Measurements from ENCODE around the gene PSMA7. TPM values are rescaled to one million over a fixed set of nuclear protein-coding genes. Genes with fewer than 3 reads are reported as not detected.

The PSMA7 gene
- total and polyA plus RNA-seq, 7 donors: 192 to 388 (median 309) TPM

DNA sequence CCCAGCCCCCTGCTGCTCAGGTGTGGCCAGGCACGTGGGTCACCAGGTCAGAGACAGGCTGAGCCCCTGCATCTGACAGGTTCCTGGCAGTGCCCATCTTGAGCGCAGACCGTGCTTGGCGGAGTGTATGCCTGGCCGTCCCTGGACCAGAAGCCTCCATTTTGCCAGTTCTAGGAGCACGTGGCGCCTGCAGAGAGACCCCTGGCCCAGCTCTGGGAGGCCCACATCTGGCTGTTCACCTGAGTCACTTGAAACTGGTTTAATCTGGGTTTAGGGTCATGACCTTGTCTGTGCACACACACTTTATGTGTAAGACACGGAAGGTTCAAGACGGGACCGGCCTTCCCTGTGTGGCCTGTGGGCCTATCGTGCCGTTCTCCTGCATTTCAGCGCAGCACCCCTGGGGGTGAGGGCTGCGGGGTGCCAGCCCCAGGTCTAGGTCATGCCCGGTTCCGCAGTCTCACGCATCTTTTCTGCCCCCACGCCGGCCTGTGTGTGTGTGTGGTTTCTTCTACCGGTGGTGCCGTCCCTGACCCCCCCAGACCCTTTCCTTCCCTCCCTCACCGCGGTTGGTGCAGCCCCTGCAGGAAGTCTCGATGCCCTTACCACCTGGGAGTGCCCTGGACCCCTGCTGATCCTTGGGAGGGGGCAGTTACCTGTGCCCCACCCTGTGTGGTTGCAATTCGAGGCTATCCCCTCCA lies 14.3 kb upstream of the PSMA7 start:
- Histone ChIP-seq H3K4me1 (peaks cover 0 to 12% (median 12%) of the 10 kb centered on the region in 4 donors), H3K36me3 (peaks cover 0 to 32% (median 3%) of the 10 kb centered on the region in 4 donors), H3K9me3 (no peaks in the 10 kb centered on the region), H3K27ac (no peak overlapping the region), H3K4me3 (no peak overlapping the region), H3K27me3 (no peaks in the 10 kb centered on the region)
- TF ChIP-seq POLR2A (IDR thresholded peaks at IDR 0.05) (no peak), POLR2AphosphoS5 (IDR thresholded peaks at IDR 0.05) (no peak), EP300 (IDR thresholded peaks at IDR 0.05) (no peak)
- TF ChIP-seq, protein P1, sequence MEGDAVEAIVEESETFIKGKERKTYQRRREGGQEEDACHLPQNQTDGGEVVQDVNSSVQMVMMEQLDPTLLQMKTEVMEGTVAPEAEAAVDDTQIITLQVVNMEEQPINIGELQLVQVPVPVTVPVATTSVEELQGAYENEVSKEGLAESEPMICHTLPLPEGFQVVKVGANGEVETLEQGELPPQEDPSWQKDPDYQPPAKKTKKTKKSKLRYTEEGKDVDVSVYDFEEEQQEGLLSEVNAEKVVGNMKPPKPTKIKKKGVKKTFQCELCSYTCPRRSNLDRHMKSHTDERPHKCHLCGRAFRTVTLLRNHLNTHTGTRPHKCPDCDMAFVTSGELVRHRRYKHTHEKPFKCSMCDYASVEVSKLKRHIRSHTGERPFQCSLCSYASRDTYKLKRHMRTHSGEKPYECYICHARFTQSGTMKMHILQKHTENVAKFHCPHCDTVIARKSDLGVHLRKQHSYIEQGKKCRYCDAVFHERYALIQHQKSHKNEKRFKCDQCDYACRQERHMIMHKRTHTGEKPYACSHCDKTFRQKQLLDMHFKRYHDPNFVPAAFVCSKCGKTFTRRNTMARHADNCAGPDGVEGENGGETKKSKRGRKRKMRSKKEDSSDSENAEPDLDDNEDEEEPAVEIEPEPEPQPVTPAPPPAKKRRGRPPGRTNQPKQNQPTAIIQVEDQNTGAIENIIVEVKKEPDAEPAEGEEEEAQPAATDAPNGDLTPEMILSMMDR (IDR thresholded peaks at IDR 0.05): no peak
- intact Hi-C loops (cut with DNase I): loop anchor here (5.0 kb wide), 1 partner anchor 145 kb away; no protein-coding TSS in a partner anchor
- no peak for DNase-seq
- WGBS, 2 donors: 90 to 92% methylated on average over 25 of the region's 25 CpGs

DNA sequence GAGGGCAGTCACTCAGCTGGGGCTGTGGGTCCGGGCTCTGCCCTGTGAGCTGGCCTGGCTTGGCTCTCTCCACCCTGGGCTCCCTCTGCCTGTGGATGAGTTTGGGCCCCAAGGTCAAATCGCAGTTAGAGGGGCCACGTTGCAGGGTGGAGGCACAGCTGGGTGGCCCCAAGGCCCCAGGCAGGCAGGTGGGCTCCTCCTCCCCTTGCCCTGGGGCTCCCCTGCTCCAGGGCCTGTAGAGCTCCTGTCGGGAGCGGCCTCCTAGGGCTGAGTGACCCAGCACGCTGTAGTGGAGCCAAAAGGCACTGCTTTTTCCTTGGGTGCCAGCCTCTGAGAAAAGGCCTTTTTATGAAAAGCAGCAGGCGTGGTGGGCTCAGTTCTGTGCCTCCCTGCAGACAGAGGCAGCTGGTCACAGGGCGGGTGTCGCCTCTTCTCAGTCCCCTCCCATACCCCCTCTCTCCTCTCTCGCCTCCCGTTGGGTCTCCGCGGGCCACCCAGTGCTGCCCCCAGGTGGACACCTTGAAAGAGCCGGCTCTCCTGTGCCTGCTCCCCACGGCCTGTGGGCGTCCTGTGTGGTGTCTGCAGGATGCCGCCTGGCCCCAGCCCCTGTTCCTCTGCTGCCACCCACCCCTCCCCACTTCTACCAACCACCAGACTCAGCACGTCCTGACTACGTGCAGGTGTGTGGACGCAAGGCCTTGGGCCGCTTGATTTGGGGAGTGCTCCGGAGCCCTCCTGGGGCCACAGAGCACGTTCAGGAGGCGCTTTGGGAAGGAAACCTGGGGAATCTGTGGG lies 13.6 kb upstream of the PSMA7 start:
- Histone ChIP-seq H3K4me3 (no peak overlapping the region), H3K4me1 (peaks cover 0 to 12% (median 12%) of the 10 kb centered on the region in 4 donors), H3K27me3 (no peaks in the 10 kb centered on the region), H3K27ac (no peak overlapping the region), H3K36me3 (peaks cover 0 to 24% (median 3%) of the 10 kb centered on the region in 4 donors), H3K9me3 (no peaks in the 10 kb centered on the region)
- intact Hi-C loops (cut with DNase I): loop anchor here (5.0 kb wide), 1 partner anchor 144 kb away; no protein-coding TSS in a partner anchor
- 52 to 55% methylated on average over 24 of the region's 24 CpGs for WGBS, 2 donors
- no peak for DNase-seq
- TF ChIP-seq, protein P1 (IDR thresholded peaks at IDR 0.05): peak; percentile 38 to 70 (median 50)
- TF ChIP-seq POLR2AphosphoS5 (IDR thresholded peaks at IDR 0.05): no peak

DNA sequence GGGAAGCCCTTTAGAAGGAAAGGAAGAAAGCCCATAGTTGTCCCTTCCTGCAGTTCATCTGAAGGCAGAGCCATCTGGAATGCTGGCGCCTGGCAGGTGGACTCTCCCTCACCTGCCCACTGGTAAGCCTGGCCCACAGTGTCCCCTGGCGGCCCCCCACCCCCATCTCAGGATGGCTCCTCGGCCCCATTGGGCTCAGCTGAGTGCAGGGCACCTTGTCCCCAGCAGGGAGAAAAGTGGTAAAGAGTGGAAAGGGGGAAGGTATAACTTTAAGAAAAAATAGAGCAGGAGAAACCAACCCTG lies 13.0 kb upstream of the PSMA7 start:
- Histone ChIP-seq H3K4me3 (no peak overlapping the region), H3K9me3 (no peaks in the 10 kb centered on the region), H3K27ac (no peak overlapping the region), H3K36me3 (peaks cover 0 to 19% (median 3%) of the 10 kb centered on the region in 4 donors), H3K4me1 (peaks cover 0 to 12% (median 12%) of the 10 kb centered on the region in 4 donors), H3K27me3 (no peaks in the 10 kb centered on the region)
- intact Hi-C loops (cut with DNase I): loop anchor here (5.0 kb wide), 1 partner anchor 144 kb away; no protein-coding TSS in a partner anchor
- TF ChIP-seq, protein P1 (IDR thresholded peaks at IDR 0.05): no peak
- no peak for DNase-seq
- 79 to 90% methylated on average over 3 of the region's 3 CpGs for WGBS, 2 donors

DNA sequence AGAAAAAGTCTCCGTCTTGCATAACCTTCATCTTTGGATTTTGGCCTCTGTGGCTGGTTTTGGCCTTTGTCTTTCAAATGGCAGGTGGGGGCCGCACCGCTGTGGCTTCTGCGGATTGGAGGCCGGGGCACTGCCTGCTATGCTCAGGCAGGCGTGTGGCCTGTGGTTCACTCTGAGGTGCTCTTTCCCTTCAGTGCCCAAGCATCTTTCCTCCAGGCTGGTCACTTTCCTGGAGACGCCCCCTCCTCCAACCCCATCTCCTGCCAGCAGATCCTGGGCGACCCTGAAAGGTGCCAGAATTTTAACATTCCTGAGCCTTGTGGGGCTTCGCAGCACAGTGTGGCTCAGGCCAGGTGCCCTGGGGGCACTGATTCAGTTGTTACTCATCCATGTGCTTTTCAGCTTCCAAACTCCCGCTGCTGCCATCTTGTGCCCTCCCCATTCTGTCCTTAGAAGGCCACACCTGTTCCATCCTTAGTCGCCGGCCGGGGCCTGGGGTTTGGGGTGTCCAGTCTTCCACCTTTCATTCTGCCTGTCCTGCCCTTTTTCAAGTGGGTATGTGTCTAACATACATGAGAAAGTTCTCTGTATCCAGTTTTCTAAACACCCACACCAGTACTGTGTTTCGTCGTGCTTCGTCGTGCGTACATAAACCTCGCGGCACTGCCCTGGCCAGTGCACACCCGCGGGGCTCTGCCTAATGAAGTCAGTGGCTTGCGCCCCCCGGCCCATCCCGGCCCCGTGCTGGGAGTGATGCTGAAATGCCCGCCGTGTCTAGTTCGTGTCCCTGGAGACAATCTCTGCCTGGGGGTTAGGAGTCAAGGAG lies 12.4 kb upstream of the PSMA7 start:
- no peak for TF ChIP-seq POLR2AphosphoS5 (IDR thresholded peaks at IDR 0.05)
- TF ChIP-seq, protein P1 (IDR thresholded peaks at IDR 0.05): no peak
- TF ChIP-seq EP300 (IDR thresholded peaks at IDR 0.05): no peak
- no peak for TF ChIP-seq POLR2A (IDR thresholded peaks at IDR 0.05)
- Histone ChIP-seq H3K36me3 (peaks cover 0 to 13% (median 2%) of the 10 kb centered on the region in 4 donors), H3K27ac (no peak overlapping the region), H3K4me3 (no peak overlapping the region), H3K9me3 (no peaks in the 10 kb centered on the region), H3K4me1 (peaks cover 0 to 12% (median 12%) of the 10 kb centered on the region in 4 donors), H3K27me3 (no peaks in the 10 kb centered on the region)
- no peak for DNase-seq
- intact Hi-C loops (cut with DNase I): loop anchor here (5.0 kb wide), 1 partner anchor 143 kb away; no protein-coding TSS in a partner anchor
- WGBS, 2 donors: 92 to 95% methylated on average over 29 of the region's 29 CpGs

Measured in sigmoid colon (tissue), 7 donors.